K562 (cell line): ENCODE results near the gene VARS1. TPM values are rescaled to one million over a fixed set of nuclear protein-coding genes. Genes with fewer than 3 reads are reported as not detected.

Experiments used
- BHLHE40 ChIP-seq: IDR thresholded peaks from 2 replicates; pipeline ENCODE4 v1.6.1; 2011; ENCODE audit warnings: low read length, improper control_type of control experiment
- CHD7 ChIP-seq: fragments of 200-600 bp; sonication (generic); IDR thresholded peaks from one replicate; pipeline ENCODE4 v1.6.1; 2012; ENCODE audit warnings: mild to moderate bottlenecking, low read depth, low read length, inconsistent platforms
- DIDO1 ChIP-seq: fragments of 450-650 bp; IDR thresholded peaks from 2 replicates; pipeline ENCODE4 v1.6.1; 2016; ENCODE audit warnings: low read depth, missing biosample characterization, missing genetic modification characterization
- E2F3 ChIP-seq: fragments of 250-450 bp; sonication (Bioruptor Pico); IDR thresholded peaks from 2 replicates; pipeline ENCODE4 v1.4.0; 2020; ENCODE audit warnings: mild to moderate bottlenecking
- ELF4 ChIP-seq: fragments of 450-650 bp; formaldehyde crosslinking; IDR thresholded peaks from 2 replicates; pipeline ENCODE4 v1.4.0; 2022; ENCODE audit warnings: missing genetic modification characterization
- GTF2A2 ChIP-seq: IDR thresholded peaks from 2 replicates; pipeline ENCODE4 v1.6.1; 2016; ENCODE audit warnings: mild to moderate bottlenecking, missing genetic modification characterization, missing compliant biosample characterization
- HMBOX1 ChIP-seq: sonication (generic); IDR thresholded peaks from 2 replicates; pipeline ENCODE4 v1.6.1; 2016
- MAX ChIP-seq: sonication (generic); formaldehyde crosslinking; IDR thresholded peaks from 2 replicates; pipeline ENCODE4 v1.9.0; 2022; ENCODE audit warnings: mild to moderate bottlenecking, missing genetic modification reagents
- MEF2D ChIP-seq: conservative IDR thresholded peaks from 2 replicates; pipeline ENCODE4 v1.6.1; 2016; ENCODE audit warnings: low read depth, missing genetic modification characterization, missing compliant biosample characterization
- SMAD2 ChIP-seq: fragments of 150-350 bp; IDR thresholded peaks from 2 replicates; pipeline ENCODE4 v1.6.1; 2014; ENCODE audit warnings: low read depth, mild to moderate bottlenecking, low read length
- SPI1 ChIP-seq: IDR thresholded peaks from 2 replicates; pipeline ENCODE4 v1.6.1; 2011; ENCODE audit warnings: low read depth, low read length, control low read depth, borderline replicate concordance
- THRB ChIP-seq: fragments of 450-650 bp; formaldehyde crosslinking; conservative IDR thresholded peaks from 2 replicates; pipeline ENCODE4 v1.4.0; 2022; ENCODE audit warnings: mild to moderate bottlenecking, missing genetic modification characterization
- ZBED1 ChIP-seq: IDR thresholded peaks from 2 replicates; pipeline ENCODE4 v1.6.1; 2014
- ZNF134 ChIP-seq: fragments of 250-450 bp; sonication (Bioruptor Pico); conservative IDR thresholded peaks from 2 replicates; pipeline ENCODE4 v1.4.0; 2020
- ZNF785 ChIP-seq: fragments of 250-450 bp; sonication (Bioruptor Pico); IDR thresholded peaks from 2 replicates; pipeline ENCODE4 v1.4.0; 2020; ENCODE audit warnings: mild to moderate bottlenecking
- polyA plus RNA-seq, 8 experiments: library from polyadenylated mRNA; depleted of rRNA in 4 of 8; stranded (reverse) in 5 of 8; unstranded in 3 of 8; fragments of >200 nt; fragmentation: Nextera tagmentation in 2 of 8; fragmentation: Illumina TruSeq in 1 of 8; extraction: Ambion mirVana in 2 of 8; extraction: Trizol in 1 of 8; gene quantifications; 2 replicates each; pipeline versions ENCODE4 v1.2.1 to v1.2.3, GENCODE V29; 2011 to 2014; ENCODE audit warnings: inconsistent platforms in 1 of 8, missing spikeins in 1 of 8
- total RNA-seq, 7 experiments: library from RNA; depleted of rRNA in 6 of 7; stranded (reverse); fragments of >200 nt in 6 of 7; fragmentation: Illumina TruSeq in 2 of 7; extraction: Trizol in 2 of 7; gene quantifications; 2 replicates each; pipeline versions ENCODE4 v1.2.1 to v1.2.3, GENCODE V29; 2011 to 2021; ENCODE audit warnings: low replicate concordance in 1 of 7

VARS1 gene
- total and polyA plus RNA-seq, 9 of the 15 experiments (the other 6 are each of a cell fraction or from before 2014, with no cell fraction given): 2.9 to 488 (median 130) TPM

GRCh38 chr6:31827286-31828079, 31.9 kb upstream of the VARS1 start, which contains the start of gene HSPA1B (continued):
- TF ChIP-seq CHD7 (no peak), GTF2A2 (tag) (peak; percentile 99), DIDO1 (tag) (no peak), ELF4 (CRISPR knock-in tag) (peak; percentile 89), HMBOX1 (peak; percentile 73; the same call in 1 of the 2 replicates), BHLHE40 (peak; percentile 53), ZNF785 (CRISPR knock-in tag) (0 out of 2 replicates have a peak, but pooled peaks have one; percentile 21), THRB (peak; percentile 97), ZBED1 (peak; percentile 98), SPI1 (peak; percentile 15; the same call in 1 of the 2 replicates), ZNF134 (CRISPR knock-in tag) (peak; percentile 40; the same call in 1 of the 2 replicates), SMAD2 (no peak), MAX (CRISPR knock-in tag) (peak; percentile 67), MEF2D (tag) (peak; percentile 70), E2F3 (CRISPR knock-in tag) (peak; percentile 88)
